Renal pelvis (tissue), 4 donors: ENCODE data around the gene PTPRN2. TPM values are rescaled to one million over a fixed set of nuclear protein-coding genes. Genes with fewer than 3 reads are reported as not detected.

Source experiments
- DNase-seq: peaks from one replicate; pipeline ENCODE4 v3.0.0-alpha.2; 2013
- polyA plus RNA-seq, 3 donors: library from polyadenylated mRNA; unstranded; fragments of 120-200 nt; gene quantifications; one replicate each; pipeline ENCODE4 v1.2.1, GENCODE V29; 2013; ENCODE audit not compliant: insufficient read length in 3 of 3

PTPRN2 gene
- polyA plus RNA-seq, 3 donors: 6.6 to 7.5 (median 7.4) TPM

DNA sequence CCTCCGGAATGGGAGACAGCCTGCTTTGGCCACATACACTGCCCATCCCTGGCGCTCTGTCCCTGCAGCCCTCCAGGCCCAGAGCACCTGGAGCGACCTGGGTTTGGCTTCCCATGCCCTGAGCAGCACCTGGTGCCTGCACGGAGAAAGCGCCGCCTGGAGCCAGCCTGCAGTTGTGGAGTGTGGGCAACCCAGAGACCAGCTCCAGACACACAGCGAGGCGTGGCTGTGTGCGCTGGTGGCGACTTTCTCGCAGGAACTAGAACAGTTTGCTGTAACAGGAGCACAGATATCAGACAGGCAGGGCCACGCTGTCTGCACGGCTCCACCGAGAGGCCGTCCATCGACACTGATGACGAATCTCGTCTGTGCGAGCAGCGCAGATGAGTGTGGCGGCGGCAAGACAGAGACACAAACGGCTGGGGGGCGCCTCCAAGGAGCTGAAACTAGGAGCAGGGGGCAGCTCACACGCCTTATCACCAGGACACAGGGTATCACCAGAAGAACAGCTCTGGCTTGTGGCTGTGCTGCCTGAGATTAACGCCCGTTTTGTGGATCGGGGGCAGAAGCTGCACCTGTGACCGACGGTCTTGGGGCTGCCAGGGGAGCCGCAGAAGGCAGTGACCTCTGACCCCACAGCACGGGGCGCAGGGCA is 975.5 kb downstream of the PTPRN2 start:
- no peak for DNase-seq

DNA sequence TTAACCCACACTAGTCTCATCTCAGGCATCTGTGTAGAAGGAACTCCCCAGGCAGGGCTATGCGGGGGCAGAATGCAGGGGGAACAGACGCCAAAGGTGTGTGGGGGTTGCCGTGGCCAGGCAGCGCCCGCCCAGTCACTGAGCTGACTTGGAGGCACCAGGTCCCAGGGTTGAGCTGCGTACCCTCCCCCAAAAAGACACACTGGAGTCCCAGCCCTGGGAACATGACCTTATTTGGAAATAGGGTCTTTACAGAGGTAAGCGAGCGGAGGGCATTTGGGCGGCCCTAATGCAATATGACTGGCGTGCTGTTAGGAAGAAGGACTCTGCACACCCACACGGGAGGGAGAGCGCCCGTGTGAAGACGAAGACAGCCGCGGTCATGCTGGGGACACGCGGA is 976.3 kb downstream of the PTPRN2 start:
- no peak for DNase-seq

DNA sequence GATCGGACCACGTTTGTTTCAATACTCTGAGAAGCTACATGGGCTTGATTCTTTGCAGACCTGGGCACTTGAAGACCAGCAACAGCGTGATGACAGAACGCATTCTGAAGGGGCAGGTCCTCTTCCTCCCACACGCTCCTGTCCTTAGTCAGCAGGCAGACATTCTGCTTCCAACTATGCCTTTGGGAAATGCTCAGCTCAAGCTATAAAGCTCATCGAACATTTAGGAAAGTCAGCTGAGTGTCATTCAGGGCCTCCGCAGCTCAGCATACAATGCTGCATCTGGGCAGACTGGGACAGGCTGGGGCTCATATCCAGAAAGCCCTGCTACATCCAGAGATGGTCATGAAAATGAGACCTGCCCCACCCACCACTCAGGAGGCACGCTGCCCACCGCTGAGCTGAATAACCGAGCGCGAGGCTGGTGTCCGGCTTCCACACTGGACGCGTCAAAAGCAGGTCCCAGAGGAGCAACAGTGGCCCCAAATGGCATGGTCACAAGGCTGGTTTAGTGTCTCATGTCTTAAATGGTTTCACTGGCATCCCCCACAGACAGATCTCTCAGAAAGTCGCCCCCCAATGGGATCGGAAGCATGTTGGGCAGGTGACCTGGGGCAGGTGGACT is 976.8 kb downstream of the PTPRN2 start:
- no peak for DNase-seq

DNA sequence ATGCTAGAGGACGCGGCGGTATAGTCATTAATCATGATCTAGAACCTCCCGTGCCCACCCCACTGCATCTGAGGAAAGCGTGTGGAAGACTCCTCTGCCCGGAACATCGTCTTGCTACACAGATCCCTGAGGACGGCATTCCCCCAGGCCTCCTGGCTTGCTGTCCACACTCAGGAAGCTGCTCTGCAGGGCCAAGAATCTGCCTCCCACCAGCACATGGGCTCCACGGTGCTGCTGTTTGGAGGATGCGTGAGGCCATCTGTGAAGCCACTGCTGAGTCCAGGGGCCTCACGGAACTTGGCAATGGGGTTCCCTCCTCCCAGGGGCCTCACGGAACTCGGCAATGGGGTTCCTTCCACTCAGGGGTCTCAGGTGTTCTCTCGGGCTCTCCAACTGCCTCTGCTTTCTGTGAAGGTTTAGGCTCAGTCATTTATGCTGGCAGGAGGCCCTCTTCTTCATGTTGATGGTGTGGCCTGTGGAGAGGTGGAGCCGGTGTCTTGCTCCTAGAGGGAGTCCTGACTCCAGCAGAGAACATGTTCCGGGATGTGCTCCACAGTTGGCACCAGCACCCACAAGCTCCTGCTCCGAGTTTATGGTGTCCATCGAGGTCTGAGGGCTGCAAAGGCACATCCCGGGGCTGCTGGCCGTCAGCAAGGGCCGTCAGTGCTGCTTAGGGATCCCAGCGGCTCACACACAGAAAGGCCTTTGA is 977.5 kb downstream of the PTPRN2 start:
- no peak for DNase-seq

DNA sequence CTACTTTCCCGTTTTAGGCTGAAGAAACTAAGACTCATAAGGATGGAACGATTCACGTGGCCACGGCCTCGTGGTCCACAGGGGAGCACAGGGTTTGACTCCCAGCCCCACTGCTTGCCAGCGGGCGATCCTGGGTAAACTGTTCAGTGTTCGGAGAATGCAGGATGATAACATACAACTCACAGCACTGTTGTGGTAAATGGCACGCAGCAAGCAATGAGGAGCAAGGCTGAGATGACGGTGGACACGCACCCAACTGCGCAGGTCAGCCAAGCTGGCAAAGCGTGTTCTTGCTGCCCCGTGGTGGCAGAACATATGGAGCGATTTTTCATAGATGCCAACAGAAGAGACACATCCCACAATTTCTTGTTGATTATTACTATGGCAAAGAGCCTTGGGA is 978.1 kb downstream of the PTPRN2 start:
- DNase-seq: no peak

DNA sequence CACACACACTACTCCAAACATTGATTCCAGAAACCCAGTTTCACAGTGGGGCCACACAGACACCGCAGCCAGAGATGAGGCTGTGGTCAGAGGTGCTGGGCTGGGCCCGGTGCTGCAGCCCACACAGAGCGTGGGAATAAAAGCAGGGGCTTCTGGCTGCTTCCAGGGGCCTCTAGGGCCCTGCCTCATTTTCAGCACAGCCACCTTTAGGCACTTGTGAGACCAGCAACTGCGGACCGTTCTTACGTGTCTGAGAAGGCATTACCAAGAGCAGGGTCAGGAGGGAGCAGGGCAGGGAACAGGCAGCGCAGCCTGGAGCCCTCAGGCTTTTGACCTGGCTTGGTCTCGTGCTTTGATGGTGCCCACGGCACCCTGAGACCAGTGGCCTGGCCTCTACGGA is 980.4 kb downstream of the PTPRN2 start:
- DNase-seq: no peak

DNA sequence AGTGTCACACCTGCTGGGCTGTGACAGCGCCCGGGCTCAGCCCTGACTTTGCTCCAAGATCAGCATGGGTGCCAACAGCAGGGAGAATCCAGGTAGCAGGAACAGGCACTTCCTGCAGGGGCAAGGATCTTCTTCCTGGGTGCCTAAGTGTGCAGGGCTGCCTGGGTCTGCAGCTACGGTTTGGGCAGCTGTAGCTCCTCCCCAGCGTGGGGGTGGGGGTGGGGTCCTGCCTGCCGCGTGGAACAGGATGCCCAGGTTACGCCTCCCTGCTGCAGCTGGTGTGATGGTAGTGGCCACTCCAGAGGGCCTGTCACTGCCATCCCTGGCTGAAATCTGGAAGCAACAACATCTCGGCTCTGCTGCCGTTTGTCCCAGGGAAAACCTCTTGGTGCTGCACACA is 981.5 kb downstream of the PTPRN2 start:
- no peak for DNase-seq

DNA sequence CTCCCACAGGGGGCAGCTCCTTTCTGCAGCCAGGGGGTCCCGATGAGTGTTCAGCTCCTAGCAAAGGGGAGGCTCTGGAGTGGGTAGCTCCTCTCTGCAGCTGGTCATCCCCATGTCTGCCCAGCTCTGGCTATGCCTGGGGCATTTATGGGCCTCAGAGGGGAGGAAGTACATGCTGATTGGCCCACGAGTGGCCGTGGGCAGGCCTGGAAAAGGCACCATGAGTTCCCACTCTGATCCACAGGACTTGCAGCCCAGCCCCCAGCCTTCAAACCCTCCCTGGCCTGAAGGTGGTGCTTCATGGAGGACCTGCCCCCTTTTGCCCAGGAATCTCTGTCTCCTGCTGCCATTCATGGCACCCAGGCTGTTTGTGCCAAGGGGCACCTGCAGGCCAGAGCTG is 982.0 kb downstream of the PTPRN2 start:
- DNase-seq: no peak

DNA sequence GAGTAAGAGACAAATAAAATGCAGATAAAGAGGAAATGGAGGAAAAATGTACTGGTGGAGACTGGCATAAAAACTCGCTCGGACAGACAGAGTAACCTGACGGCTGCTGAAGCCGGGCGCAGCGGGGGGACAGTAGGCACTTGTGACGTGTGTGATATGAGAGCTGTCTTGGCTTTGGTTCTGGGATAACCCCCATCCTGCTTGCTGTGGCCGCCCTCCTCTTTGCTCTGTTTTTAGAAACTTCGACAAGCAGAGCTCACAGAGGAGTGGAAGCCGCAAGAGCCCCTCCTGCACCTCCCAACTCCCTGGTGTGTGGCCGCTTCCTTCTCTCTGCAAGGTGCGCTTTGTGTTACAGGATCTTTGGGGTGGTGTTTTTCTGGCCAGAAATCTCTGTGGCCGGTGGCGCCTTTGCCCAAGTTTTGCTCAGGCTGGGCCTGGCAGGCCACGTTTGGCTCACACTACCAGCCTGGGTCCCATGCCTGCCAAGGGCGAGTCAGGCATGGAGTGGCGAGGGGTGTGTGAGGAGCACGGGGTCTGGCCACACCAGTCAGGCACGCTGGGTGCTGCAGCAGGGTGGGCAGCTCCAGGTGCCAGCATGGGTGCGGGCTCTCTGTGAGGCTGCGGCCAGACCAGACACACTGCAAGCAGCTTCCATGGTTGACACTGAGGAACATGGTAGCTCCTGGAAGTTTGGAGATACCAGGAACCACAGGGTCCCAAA is 982.8 kb downstream of the PTPRN2 start:
- DNase-seq: no peak

DNA sequence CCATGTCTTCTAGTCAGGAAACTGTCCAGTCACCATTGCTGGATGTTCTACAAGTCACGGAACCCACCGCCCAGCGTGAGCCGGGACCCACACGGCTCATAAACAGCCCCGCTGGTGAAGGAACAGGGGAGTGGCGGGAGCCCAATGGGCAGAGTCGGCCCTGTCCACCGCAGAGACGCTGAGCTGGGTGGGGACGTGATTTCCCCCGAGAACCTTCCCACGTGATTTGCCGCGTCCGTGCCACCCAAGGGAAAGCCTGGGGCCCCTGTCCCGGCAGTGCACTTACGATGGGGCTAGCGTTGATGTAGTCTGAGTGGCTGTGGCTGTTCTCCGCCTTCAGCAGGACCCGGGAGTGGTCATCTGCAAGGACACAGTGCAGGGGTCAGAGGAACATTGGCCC is 983.9 kb downstream of the PTPRN2 start:
- DNase-seq: no peak

DNA sequence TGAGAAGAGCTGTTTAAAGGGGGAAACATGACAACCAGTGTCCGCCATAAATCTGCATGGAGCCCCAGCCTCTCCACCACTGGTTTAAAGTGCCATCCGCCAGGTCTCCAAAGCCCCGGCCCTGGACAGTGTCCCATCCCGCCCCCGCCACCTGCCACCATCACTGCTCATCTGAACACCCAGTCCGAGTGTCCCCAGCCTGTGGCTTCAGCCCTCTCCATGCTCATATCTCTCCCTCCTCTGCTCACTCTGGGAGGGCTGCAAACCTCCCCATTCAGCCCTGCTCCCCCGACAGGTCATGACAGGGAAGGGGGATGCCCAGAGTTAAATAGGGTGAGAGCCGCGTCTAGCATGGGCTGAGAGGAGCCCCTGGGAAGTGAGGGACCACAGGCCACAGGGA is 984.6 kb downstream of the PTPRN2 start:
- no peak for DNase-seq

DNA sequence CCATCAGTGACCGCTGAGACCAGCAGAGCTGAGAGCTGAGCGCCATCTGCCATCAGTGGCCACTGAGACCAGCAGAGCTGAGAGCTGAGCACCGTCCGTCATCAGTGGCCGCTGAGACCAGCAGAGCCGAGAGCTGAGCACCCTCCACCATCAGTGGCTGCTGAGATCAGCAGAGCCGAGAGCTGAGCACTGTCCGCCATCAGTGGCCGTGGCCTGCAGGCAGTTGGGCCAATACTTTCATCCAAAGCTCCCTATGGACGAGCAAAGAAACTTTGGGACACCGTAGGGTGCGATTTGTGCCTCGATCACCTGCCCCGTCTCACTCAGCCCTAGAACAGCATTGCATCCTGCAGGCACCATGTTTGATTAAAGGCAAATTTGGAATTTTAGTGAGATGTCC is 985.0 kb downstream of the PTPRN2 start:
- DNase-seq: no peak

DNA sequence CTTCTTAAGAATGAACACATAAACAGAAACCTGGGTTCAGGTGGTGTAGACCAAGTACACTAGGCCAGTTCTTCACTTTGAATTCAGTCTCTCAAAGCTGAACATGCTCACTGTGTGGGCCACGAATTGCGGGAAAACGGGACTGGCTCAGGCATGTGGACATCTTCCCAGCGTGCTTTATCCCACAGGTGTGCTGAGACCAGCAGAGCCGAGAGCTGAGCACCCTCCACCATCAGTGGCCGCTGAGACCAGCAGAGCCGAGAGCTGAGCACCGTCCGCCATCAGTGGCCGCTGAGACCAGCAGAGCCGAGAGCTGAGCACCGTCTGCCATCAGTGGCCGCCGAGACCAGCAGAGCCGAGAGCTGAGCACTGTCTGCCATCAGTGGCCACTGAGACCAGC is 985.5 kb downstream of the PTPRN2 start:
- DNase-seq: no peak

DNA sequence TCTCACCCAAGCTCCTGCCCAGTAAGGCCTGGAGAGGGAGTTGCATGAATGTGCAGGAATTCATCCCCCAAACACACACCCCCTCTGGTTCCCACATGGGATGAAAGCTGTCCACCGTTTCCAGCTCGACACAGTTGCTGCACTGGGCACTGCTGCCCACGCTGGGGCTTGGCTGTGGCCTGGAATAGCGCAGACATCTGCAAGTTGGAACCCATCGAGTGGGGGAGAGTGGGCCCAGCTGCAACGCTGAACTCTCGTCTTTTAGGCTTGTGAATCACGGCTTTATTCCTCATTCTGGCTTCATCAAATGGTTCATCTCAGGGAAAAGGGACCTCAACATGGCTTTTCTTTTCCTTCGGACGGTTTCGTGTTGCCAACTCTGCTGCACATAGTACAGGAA is 986.1 kb downstream of the PTPRN2 start:
- DNase-seq: no peak

DNA sequence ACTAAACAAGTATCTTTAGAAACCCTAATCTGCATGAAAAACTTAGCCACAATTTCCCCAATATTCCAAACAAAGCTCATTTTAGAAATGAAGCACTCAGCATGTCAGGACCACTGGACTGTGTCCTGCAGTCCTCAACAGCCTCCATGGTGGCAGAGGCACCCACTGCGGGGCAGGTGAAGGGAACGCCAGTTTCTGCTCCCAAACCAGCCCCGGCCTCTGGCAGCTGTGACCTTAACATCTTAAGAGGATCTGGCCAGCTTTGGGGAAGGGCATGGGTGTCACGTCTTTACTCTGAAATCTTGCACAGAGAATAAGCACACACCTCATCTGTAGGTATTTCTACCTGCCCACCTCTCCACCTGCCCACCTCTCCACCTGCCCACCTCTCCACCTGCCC is 988.1 kb downstream of the PTPRN2 start:
- no peak for DNase-seq

DNA sequence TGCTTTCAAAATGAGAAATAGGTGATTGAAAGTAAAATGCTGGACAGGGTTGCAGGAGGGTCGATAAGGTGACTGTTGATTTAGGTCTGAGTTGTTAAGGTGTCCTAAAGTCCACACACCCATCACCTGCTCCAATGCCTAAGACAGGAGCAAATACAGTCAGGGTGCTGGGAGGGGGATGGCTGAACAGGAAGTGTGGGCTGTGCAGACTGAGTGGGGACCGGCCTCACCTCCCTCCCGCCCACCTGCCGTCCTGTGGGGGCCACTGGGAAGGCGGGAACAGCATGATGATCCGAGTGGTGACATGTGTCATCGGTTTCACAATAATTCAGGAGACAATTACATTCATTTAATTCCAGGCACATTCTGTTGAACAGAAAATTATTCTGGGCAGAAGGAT is 990.1 kb downstream of the PTPRN2 start:
- no peak for DNase-seq

DNA sequence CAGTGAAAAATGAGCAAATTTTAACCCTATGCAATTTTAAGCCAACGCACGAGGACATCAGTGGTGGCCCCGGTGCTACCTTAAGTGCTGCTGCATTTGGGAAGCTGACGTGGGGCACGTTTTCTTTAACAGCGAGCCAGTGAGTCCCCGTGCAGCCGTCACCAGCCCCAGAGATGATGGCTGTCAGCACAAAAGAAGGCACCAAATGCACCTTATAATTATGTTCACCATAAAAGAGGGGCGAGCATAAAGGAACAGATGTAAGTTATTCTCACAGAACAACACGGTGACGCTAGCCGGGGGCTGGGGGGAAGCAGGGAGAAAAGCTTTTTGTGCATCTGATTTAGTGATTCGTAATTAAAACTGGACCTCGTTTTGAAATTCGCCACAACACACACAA is 990.7 kb downstream of the PTPRN2 start:
- no peak for DNase-seq

DNA sequence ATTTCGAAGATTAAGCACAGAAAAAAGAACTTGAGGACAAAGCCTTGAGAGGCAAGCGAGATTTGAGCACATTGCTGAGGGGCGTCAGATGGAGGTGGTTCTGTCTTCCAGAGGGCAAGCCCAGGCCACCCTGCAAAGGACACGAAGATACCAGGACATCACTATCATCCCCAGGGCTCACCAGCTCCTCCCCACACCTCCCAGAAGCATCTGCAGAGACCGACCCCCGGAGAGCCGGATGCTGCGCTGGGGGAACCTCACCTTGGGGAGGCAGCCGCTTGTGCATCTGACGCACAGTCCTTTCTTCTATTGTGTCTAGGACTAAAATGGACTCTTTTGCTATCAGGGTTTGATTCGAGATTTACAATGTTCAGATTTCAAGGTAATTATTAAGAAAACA is 991.2 kb downstream of the PTPRN2 start:
- DNase-seq: no peak

DNA sequence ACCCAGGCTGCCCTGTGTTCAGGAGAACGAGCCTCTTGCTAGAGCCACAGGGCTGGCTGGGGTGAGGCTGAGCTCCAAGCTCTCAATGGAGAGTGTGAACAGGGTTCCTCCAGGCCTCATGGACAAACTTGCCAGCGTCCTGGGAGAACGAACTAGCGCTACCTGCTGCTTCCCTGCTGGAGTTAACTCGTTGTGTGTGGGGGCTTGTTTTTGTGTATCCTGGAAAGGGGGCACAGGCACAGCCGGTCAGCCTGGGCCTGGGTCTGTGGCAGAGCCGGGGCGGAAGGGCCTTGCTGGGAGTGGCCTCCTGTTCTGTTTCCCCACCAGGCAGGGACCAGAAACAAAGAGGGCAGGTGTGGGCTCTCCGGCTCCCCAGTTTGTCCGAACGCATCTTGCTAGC is 991.6 kb downstream of the PTPRN2 start:
- no peak for DNase-seq

DNA sequence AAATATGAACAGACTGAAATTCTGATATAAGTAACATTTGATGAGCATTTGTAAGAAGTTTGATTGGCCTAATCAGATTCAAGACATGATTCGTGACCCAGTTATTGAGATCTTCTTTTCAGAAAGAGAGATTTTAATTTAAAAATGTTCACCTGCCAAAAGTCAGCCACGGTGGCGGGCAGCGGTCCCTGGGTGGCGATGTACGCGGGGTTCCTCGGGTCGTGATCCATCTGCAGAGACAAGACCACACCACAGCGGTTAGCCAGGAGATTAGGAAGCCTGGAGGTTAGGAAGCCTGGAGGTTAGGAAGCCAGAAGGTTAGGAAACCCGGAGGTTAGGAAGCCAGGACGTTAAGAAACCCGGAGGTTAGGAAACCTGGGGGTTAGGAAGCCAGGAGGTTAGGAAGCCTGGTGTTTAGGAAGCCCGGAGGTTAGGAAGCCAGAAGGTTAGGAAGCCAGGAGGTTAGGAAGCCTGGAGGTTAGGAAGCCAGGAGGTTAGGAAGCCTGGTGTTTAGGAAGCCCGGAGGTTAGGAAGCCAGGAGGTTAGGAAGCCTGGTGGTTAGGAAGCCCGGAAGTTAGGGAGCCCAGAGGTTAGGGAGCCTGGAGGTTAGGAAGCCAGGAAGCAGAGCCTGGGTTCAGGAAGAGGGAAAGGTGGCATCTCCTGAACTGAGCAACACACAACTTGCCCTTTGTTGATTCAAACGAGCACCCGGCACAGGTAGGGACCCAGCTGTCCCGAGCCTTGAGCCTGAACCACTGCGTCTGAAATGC is 992.4 kb downstream of the PTPRN2 start:
- DNase-seq: no peak

DNA sequence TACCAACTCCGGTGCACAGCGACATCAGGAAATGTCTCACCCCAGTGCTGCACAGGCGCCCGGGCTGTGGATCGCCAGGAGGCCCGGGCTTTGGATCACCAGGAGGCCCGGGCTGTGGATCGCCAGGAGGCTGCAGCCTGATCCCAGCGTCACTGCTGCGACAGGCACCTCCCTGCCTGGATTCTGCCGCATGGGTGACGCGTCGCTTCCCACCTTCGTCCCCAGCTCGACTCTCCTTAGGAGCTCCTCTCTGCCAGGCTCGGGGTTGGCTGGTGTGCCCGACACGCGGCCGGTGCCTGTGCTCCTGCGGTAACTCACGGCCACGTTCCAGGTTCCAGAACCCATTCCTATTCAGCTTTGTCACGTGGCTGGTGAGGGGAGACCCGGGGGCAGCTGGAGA is 993.3 kb downstream of the PTPRN2 start:
- DNase-seq: no peak

DNA sequence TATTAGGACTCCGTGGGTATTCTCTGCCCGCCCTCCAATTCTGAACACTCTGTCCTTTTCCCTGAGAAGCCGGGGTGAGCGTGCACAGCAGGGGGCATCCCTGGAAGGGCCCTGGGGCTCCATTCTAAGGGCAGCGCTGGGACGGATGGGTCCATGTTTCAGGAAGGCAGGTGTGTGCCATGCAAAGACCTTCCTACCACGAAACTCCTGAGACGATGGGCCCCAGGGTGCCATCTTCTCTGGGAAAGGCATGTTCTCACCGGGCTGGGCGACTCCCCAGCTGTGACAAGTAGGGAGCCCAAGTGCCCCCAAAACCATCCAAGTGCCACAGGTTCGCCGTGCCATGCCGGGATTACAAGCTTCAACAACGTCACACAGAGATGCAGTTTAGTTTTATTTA is 994.1 kb downstream of the PTPRN2 start:
- DNase-seq: no peak
